Measurements from ENCODE around the gene MEIS1. TPM values are rescaled to one million over a fixed set of nuclear protein-coding genes. Genes with fewer than 3 reads are reported as not detected.

MEIS1 gene
- total RNA-seq, 2 donors from 2014 or later: 82.1 to 84.6 TPM

DNA sequence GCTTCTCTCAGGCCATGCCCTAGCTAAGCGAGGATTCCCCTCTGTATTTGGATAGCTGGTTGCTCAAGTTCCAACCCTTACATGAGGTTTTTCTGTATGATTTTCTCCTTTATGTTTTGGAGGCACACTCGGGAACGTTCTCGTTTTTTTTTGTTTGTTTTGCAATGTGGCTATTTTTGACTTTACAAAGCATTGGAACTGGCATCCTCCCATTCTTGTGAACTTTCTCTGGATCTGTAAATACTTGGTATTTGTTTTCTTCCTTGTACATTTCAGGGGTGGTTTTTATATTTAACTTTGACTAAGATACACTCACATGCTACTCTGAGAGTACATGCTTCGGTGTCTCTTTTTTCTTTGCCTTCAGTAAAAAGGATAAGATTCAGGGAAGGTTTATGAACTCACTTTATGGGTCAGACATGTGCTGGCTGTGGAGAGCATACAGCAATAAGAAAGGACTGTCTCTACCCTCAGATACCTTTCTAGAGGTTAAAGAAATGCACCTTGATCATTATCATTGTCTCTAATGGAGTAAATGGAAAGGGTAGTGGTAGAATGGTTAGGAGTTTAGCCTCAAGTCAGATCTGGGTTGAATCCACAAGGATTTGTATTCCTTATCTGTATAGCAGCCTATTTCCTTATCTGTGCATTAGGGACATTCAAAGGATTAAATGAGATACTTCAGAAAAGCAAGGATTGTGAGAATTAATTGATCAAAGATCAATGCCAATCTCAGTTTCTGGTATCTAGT lies 61.9 kb downstream of the MEIS1 start:
- Histone ChIP-seq H3K27me3 (no peaks in the 10 kb centered on the region), H3K9me3 (no peaks in the 10 kb centered on the region), H3K4me1 (peaks cover 76% of the 10 kb centered on the region), H3K36me3 (replicated peaks in 1 of 2; ENCODE audit: insufficient read depth in 1 of 2, low read depth in 2 of 2) (no peaks in the 10 kb centered on the region), H3K4me3 (no peak overlapping the region), H3K27ac (peak overlapping the region; percentile 68 to 81 (median 78))
- ATAC-seq: no peak
- TF ChIP-seq POLR2A (IDR thresholded peaks at IDR 0.05) (no peak), CTCF (IDR thresholded peaks at IDR 0.05) (no peak)
- intact Hi-C loops (cut with DNase I): loop anchor here (10.0 kb wide), 1 partner anchor 52 kb away; no protein-coding TSS in a partner anchor
- WGBS, 2 donors: 21 to 25% methylated on average over 5 of the region's 5 CpGs
- no peak for DNase-seq

DNA sequence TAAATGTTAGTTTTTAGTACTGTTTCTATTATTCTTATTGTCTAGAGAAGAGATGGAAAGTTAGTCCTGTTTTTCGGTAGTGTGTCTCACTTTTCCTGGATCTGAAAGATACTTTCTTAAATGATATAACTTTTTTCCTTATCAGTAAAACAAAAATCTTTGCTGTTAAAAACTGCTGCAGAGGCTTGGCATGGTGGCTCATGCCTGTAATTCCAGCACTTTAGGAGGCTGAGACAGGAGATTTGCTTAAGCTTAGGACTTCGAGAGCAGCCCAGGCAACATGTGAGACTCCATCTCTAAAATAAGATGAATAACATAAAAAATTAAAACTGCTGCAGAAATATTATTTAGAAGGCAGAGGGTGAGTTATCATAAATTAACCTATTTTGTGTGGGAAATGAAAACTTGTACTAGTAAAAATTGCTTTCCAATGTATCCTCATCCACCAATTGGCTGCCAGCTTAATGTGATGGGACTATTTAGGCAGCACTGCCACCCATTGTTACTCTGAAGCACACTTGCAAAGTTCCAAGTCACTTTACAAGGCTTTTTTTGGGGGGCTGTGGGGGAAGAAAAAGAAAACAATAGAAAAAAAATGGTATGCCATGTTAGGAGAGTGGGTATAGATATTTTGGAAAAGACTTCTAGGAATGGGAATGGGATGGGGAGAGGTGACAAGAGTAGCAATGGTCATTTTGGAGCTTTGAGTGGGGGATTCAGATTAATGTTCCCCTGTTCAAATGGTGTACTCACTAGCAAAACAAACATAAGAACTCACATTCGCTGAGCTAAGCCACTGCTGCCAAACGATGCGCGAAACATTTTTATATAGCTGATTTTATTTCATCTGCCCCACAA lies 62.7 kb downstream of the MEIS1 start:
- Histone ChIP-seq H3K36me3 (replicated peaks in 1 of 2; ENCODE audit: insufficient read depth in 1 of 2, low read depth in 2 of 2) (no peaks in the 10 kb centered on the region), H3K4me1 (peaks cover 69% of the 10 kb centered on the region), H3K9me3 (no peaks in the 10 kb centered on the region), H3K27ac (peak overlapping the region in 3 of 4 donors; percentile 68 to 81 (median 80)), H3K27me3 (no peaks in the 10 kb centered on the region), H3K4me3 (no peak overlapping the region)
- no peak for DNase-seq
- 71 to 87% methylated on average over 6 of the region's 6 CpGs for WGBS, 2 donors
- no peak for ATAC-seq
- intact Hi-C loops (cut with DNase I): loop anchor here (10.0 kb wide), 1 partner anchor 53 kb away; no protein-coding TSS in a partner anchor
- TF ChIP-seq CTCF (IDR thresholded peaks at IDR 0.05): no peak
- no peak for TF ChIP-seq POLR2A (IDR thresholded peaks at IDR 0.05)

DNA sequence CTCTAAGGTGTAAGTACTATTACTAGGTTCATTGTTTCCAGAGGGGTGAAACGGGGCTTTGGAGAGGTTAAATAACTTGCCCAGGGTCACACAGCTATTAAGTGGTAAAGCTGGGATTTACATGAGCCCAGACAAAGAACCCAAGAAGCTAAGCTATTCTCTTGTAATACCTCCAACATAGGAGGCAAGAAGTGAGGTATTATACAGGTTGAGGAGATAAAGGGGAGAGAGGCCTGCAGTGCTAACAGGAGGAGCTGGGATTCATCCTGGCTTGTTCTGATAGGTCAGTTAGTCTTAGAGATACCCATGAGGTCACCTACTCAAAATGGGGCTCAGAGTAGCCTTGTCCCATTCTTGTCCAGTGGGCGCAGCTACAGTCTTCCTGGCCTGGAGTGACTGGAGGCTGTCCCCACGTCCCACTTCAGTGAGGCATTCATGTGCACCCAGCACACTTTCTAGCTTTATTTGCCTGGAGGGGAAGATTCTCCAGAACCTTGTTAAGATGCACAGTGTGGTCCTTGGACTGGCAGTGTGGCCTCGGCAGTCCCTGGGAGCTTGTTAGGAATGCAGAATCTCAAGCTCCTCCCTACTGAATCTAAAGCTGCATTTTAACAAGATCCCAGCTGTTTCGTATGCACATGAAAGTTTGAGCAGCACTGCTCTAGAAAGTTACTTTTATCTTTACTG lies 63.5 kb downstream of the MEIS1 start:
- Histone ChIP-seq H3K27me3 (no peaks in the 10 kb centered on the region), H3K36me3 (replicated peaks in 1 of 2; ENCODE audit: insufficient read depth in 1 of 2, low read depth in 2 of 2) (no peaks in the 10 kb centered on the region), H3K4me3 (no peak overlapping the region), H3K9me3 (no peaks in the 10 kb centered on the region), H3K4me1 (peaks cover 65% of the 10 kb centered on the region), H3K27ac (peak overlapping the region in 2 of 4 donors; percentile 19 to 81)
- ATAC-seq (no peak), DNase-seq (no peak)
- intact Hi-C loops (cut with DNase I): loop anchor here (10.0 kb wide), 1 partner anchor 54 kb away; no protein-coding TSS in a partner anchor
- WGBS, 2 donors: 64 to 69% methylated on average over 5 of the region's 5 CpGs
- TF ChIP-seq CTCF (IDR thresholded peaks at IDR 0.05) (no peak), POLR2A (IDR thresholded peaks at IDR 0.05) (no peak)

DNA sequence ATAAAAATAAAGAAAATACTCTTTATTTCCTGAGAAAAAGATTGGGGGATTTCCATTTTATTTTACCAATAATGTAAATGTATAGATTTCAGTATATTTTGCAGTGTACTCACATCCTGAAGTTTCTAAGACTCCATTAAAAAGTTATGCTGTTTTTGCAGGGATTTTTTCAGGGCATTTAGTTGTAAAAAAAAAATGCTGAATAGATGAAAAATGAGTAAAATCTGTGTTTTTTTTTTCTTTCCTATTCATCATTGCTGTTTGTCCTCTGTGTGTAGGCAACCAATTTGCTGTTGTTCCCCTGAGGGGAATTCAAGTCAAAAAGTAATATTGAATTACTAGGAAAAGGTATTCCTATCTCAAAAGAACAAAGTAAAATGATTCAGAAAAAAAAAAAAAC lies 66.3 kb downstream of the MEIS1 start:
- intact Hi-C loops (cut with DNase I): no loop called here
- no peak for ATAC-seq
- Histone ChIP-seq H3K27ac (peak overlapping the region in 1 of 4 donors; percentile 0), H3K27me3 (no peaks in the 10 kb centered on the region), H3K4me3 (no peak overlapping the region), H3K9me3 (no peaks in the 10 kb centered on the region), H3K4me1 (peaks cover 61% of the 10 kb centered on the region), H3K36me3 (replicated peaks in 1 of 2; ENCODE audit: insufficient read depth in 1 of 2, low read depth in 2 of 2) (no peaks in the 10 kb centered on the region)
- no peak for DNase-seq
- TF ChIP-seq CTCF (IDR thresholded peaks at IDR 0.05) (no peak), POLR2A (IDR thresholded peaks at IDR 0.05) (no peak)
